Naive thymus-derived CD8-positive, alpha-beta T cell (primary cell): ENCODE measurements around the gene NFATC2. TPM values are rescaled to one million over a fixed set of nuclear protein-coding genes. Genes with fewer than 3 reads are reported as not detected.
A peak's percentile ranks its signal among the peaks of the same experiment; 100 is the strongest.

Experiments used
- ATAC-seq, 2 donors: fragments of 150-1000 bp; cut with Tn5 transposase in 1 of 2; sonication (Bioruptor Pico), chemical (Tn5 transposase) in 1 of 2; 1 replicate in 1 of 2; 2 replicates in 1 of 2; pipeline ENCODE4 v1.10.0; 2021; ENCODE audit warnings: mild to moderate bottlenecking in 2 of 2, moderate library complexity in 2 of 2
- POLR2A ChIA-PET: fragments of 350-600 bp; sonication (Branson Sonifier 250); formaldehyde crosslinking; loops from one replicate; lab custom pipeline; 2021; ENCODE audit warnings: antibody characterized with exemption; lab: Charles Lee
- DNase-seq, 10 donors: peaks; one replicate each; pipeline versions ENCODE4 v3.0.0 to v3.0.0-alpha.2; 2020 to 2022
- H3K27ac Mint-ChIP-seq, 10 donors: one replicate each; pipeline ENCODE4 v1.8.0; 2020 to 2022; ENCODE audit warnings: mild to moderate bottlenecking in 10 of 10, mixed read lengths in 10 of 10, moderate library complexity in 4 of 10, inconsistent platforms in 1 of 10
- H3K27me3 Mint-ChIP-seq, 5 donors: one replicate each; pipeline ENCODE4 v1.8.0; 2021 to 2022; ENCODE audit warnings: mixed read lengths in 5 of 5
- H3K36me3 Mint-ChIP-seq, 3 donors: one replicate each; pipeline ENCODE4 v1.8.0; 2020 to 2022; ENCODE audit warnings: mixed read lengths in 3 of 3, mild to moderate bottlenecking in 2 of 3, inconsistent platforms in 1 of 3
- H3K4me1 Mint-ChIP-seq, 4 donors: one replicate each; pipeline ENCODE4 v1.8.0; 2021 to 2022; ENCODE audit warnings: mixed read lengths in 4 of 4
- H3K4me3 Mint-ChIP-seq, 10 donors: one replicate each; pipeline ENCODE4 v1.8.0; 2020 to 2022; ENCODE audit warnings: mild to moderate bottlenecking in 10 of 10, mixed read lengths in 10 of 10, moderate library complexity in 6 of 10, inconsistent platforms in 1 of 10
- H3K9me3 Mint-ChIP-seq, 9 donors: one replicate each; pipeline ENCODE4 v1.8.0; 2020 to 2022; ENCODE audit warnings: mixed read lengths in 9 of 9, mild to moderate bottlenecking in 3 of 9, inconsistent platforms in 1 of 9, moderate library complexity in 1 of 9
- polyA plus RNA-seq, 3 donors: library from polyadenylated mRNA; unstranded; fragments of 300-500 nt; fragmentation: Illumina TruSeq; gene quantifications; one replicate each; pipeline ENCODE4 v1.2.3, GENCODE V29; 2021
- total RNA-seq, 8 experiments: library from RNA in 2 of 8; stranded (reverse) in 2 of 8; gene quantifications; one replicate each; pipeline ENCODE4 v1.2.3 and lab custom pipeline; 2021 to 2026

Gene NFATC2
- total and polyA plus RNA-seq, 5 experiments from 2014 or later = 14.5 to 36.3 (median 23.8) TPM

- H3K4me1 Mint-ChIP-seq = peaks cover 24 to 62% (median 35%) of the 10 kb centered on the region in 4 donors
Observed at GRCh38 chr20:51427651-51428291, 114.7 kb downstream of the NFATC2 start.

GRCh38 chr20:51426718-51427650 is 115.5 kb downstream of the NFATC2 start:
- no peak for DNase-seq
- no peak for ATAC-seq
- peaks cover 20 to 56% (median 27%) of the 10 kb centered on the region in 4 donors for H3K4me1 Mint-ChIP-seq
- POLR2A ChIA-PET = interaction anchor here (0.6 kb wide), 1 partner anchor 116 kb away, joined by 3 read pairs; the partner anchor contains the start of gene NFATC2
- peak overlapping the region in 9 of 10 donors; percentile 28 to 87 (median 74) for H3K27ac Mint-ChIP-seq
- no peaks in the 10 kb centered on the region for H3K27me3 Mint-ChIP-seq
- no peaks in the 10 kb centered on the region for H3K9me3 Mint-ChIP-seq
- H3K4me3 Mint-ChIP-seq = peak overlapping the region in 1 of 10 donors; percentile 32
- H3K36me3 Mint-ChIP-seq = peaks cover 0 to 84% (median 0%) of the 10 kb centered on the region in 3 donors

More at GRCh38 chr20:51427651-51428291, 114.7 kb downstream of the NFATC2 start:
- no peak for DNase-seq
- Mint-ChIP-seq H3K27ac (peak overlapping the region in 6 of 10 donors; percentile 1 to 87 (median 50)), H3K4me3 (no peak overlapping the region), H3K27me3 (no peaks in the 10 kb centered on the region), H3K36me3 (peaks cover 0 to 84% (median 2%) of the 10 kb centered on the region in 3 donors), H3K9me3 (no peaks in the 10 kb centered on the region)
- no peak for ATAC-seq
- POLR2A ChIA-PET = interaction anchor here (0.6 to 0.7 kb wide), 2 partner anchors 46 to 522 kb away, joined by 3 to 4 read pairs; no protein-coding TSS in a partner anchor

- Mint-ChIP-seq H3K9me3 (no peaks in the 10 kb centered on the region), H3K36me3 (peaks cover 0 to 85% (median 0%) of the 10 kb centered on the region in 3 donors), H3K4me1 (peaks cover 12 to 46% (median 17%) of the 10 kb centered on the region in 4 donors), H3K27me3 (no peaks in the 10 kb centered on the region), H3K4me3 (peak overlapping the region in 1 of 10 donors; percentile 2), H3K27ac (peak overlapping the region in 4 of 10 donors; percentile 67 to 87 (median 81))
- ATAC-seq (no peak), DNase-seq (no peak)
- POLR2A ChIA-PET = no interaction called here
Observed at GRCh38 chr20:51425347-51426106, 117.0 kb downstream of the NFATC2 start.

- Mint-ChIP-seq H3K27me3 (no peaks in the 10 kb centered on the region), H3K9me3 (no peaks in the 10 kb centered on the region), H3K4me3 (peak overlapping the region in 2 of 10 donors; percentile 3 to 48), H3K4me1 (peaks cover 12 to 55% (median 18%) of the 10 kb centered on the region in 4 donors), H3K36me3 (peaks cover 0 to 87% (median 0%) of the 10 kb centered on the region in 3 donors), H3K27ac (peak overlapping the region in 8 of 10 donors; percentile 36 to 83 (median 70))
- POLR2A ChIA-PET = interaction anchor here (1.2 kb wide), 1 partner anchor 9 kb away, joined by 3 read pairs; no protein-coding TSS in a partner anchor
- DNase-seq = no peak
- ATAC-seq = no peak
Observed at GRCh38 chr20:51424270-51425117, 118.0 kb downstream of the NFATC2 start.

- H3K36me3 Mint-ChIP-seq = peaks cover 0 to 83% (median 0%) of the 10 kb centered on the region in 3 donors
- peaks cover 12 to 61% (median 18%) of the 10 kb centered on the region in 4 donors for H3K4me1 Mint-ChIP-seq
- H3K27ac Mint-ChIP-seq = peak overlapping the region in 7 of 10 donors; percentile 31 to 83 (median 68)
- H3K9me3 Mint-ChIP-seq = no peaks in the 10 kb centered on the region
- DNase-seq (no peak), ATAC-seq (no peak)
- peak overlapping the region in 1 of 10 donors; percentile 12 for H3K4me3 Mint-ChIP-seq
- H3K27me3 Mint-ChIP-seq = no peaks in the 10 kb centered on the region
- POLR2A ChIA-PET = interaction anchor here (1.2 kb wide), 1 partner anchor 8 kb away, joined by 3 read pairs; no protein-coding TSS in a partner anchor
Observed at GRCh38 chr20:51423810-51424209, 118.7 kb downstream of the NFATC2 start.

- ATAC-seq = no peak
- Mint-ChIP-seq H3K9me3 (no peaks in the 10 kb centered on the region), H3K27me3 (no peaks in the 10 kb centered on the region), H3K27ac (peak overlapping the region in 4 of 10 donors; percentile 34 to 83 (median 76)), H3K4me1 (peaks cover 11 to 62% (median 18%) of the 10 kb centered on the region in 4 donors), H3K36me3 (peaks cover 0 to 83% (median 0%) of the 10 kb centered on the region in 3 donors), H3K4me3 (peak overlapping the region in 1 of 10 donors; percentile 12)
- POLR2A ChIA-PET = interaction anchor here (1.2 kb wide), 1 partner anchor 8 kb away, joined by 3 read pairs; no protein-coding TSS in a partner anchor
- DNase-seq = no peak
Observed at GRCh38 chr20:51423290-51423667, 119.2 kb downstream of the NFATC2 start.

- Mint-ChIP-seq H3K36me3 (peaks cover 0 to 82% (median 0%) of the 10 kb centered on the region in 3 donors), H3K9me3 (no peaks in the 10 kb centered on the region), H3K4me1 (peaks cover 6 to 63% (median 16%) of the 10 kb centered on the region in 4 donors), H3K27me3 (no peaks in the 10 kb centered on the region), H3K27ac (peak overlapping the region in 3 of 10 donors; percentile 69 to 83 (median 81)), H3K4me3 (no peak overlapping the region)
- POLR2A ChIA-PET = no interaction called here
- ATAC-seq (no peak), DNase-seq (no peak)
Observed at GRCh38 chr20:51422514-51423289, 119.8 kb downstream of the NFATC2 start.

- no peak overlapping the region for H3K27ac Mint-ChIP-seq
- H3K4me3 Mint-ChIP-seq = no peak overlapping the region
- ATAC-seq (no peak), DNase-seq (no peak)
- H3K36me3 Mint-ChIP-seq = peaks cover 0 to 84% (median 0%) of the 10 kb centered on the region in 3 donors
- peaks cover 11 to 63% (median 17%) of the 10 kb centered on the region in 4 donors for H3K4me1 Mint-ChIP-seq
- H3K27me3 Mint-ChIP-seq = no peaks in the 10 kb centered on the region
- POLR2A ChIA-PET = interaction anchor here (0.6 kb wide), 1 partner anchor 120 kb away, joined by 3 read pairs; no protein-coding TSS in a partner anchor
- no peaks in the 10 kb centered on the region for H3K9me3 Mint-ChIP-seq
Observed at GRCh38 chr20:51420805-51421204, 121.7 kb downstream of the NFATC2 start.

- DNase-seq = no peak
- POLR2A ChIA-PET = no interaction called here
- H3K9me3 Mint-ChIP-seq = no peaks in the 10 kb centered on the region
- no peak for ATAC-seq
- H3K27me3 Mint-ChIP-seq = no peaks in the 10 kb centered on the region
- peaks cover 11 to 64% (median 20%) of the 10 kb centered on the region in 4 donors for H3K4me1 Mint-ChIP-seq
- H3K36me3 Mint-ChIP-seq = peaks cover 0 to 85% (median 0%) of the 10 kb centered on the region in 3 donors
- H3K27ac Mint-ChIP-seq = peak overlapping the region in 4 of 10 donors; percentile 0 to 53 (median 32)
- H3K4me3 Mint-ChIP-seq = no peak overlapping the region
Observed at GRCh38 chr20:51420111-51420510, 122.4 kb downstream of the NFATC2 start.

- ATAC-seq (no peak), DNase-seq (no peak)
- no peaks in the 10 kb centered on the region for H3K27me3 Mint-ChIP-seq
- H3K4me3 Mint-ChIP-seq = no peak overlapping the region
- H3K27ac Mint-ChIP-seq = peak overlapping the region in 6 of 10 donors; percentile 0 to 86 (median 32)
- peaks cover 11 to 65% (median 19%) of the 10 kb centered on the region in 4 donors for H3K4me1 Mint-ChIP-seq
- POLR2A ChIA-PET = no interaction called here
- H3K36me3 Mint-ChIP-seq = peaks cover 0 to 84% (median 0%) of the 10 kb centered on the region in 3 donors
- no peaks in the 10 kb centered on the region for H3K9me3 Mint-ChIP-seq
Observed at GRCh38 chr20:51419646-51420045, 122.9 kb downstream of the NFATC2 start.
